HG03354 (cell line): ENCODE data around the gene AKNA.
A peak's percentile ranks its signal among the peaks of the same experiment; 100 is the strongest.

Experiments used
- ATAC-seq: cut with Tn5 transposase; IDR thresholded peaks from one replicate; pipeline ENCODE4 v1.9.1; 2021; ENCODE audit warnings: mild to moderate bottlenecking; ENCODE audit not compliant: unreplicated experiment, poor library complexity, severe bottlenecking

AKNA gene

DNA sequence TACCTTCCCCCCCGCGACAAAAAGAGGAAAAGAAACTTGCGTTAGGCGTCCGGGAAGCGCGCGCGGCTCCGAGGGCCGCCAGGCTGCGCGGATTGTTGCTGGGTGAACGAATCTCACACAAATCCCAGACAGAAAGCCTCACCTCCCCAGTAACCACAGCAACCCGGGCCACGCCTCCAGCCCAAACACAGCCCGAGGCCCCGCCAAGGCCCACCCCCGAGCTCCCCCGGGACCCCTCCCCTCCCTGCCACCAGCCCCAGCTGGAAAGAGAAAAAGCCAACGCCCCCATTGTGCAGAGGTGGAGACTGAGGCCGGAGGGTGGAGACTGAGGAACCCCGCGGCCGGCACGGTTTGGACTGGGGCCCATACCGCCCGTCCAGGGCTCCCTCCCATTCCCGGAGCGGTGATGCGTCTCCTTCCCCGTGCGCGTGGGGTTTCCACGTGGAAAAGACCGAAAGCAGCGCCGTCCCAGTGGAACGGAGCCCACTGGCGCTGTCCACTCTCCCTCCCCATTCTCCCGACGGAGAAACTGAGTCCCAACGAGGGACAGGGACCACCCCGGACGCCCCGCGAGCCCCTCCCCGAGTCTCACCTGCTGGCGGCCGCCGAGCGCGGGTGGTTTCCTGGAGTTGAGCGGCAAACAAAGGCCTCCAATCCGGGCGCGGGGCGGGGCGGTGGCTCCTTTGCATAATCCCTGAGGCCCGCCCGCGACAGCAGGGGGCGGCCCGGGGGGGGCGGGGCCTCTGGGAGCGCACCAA is 10.2 kb upstream of the AKNA start:
- ATAC-seq, result peak; percentile 83

- peak; percentile 48 for ATAC-seq
Measured at GRCh38 chr9:114397219-114397847, 9.6 kb upstream of the AKNA start.

DNA sequence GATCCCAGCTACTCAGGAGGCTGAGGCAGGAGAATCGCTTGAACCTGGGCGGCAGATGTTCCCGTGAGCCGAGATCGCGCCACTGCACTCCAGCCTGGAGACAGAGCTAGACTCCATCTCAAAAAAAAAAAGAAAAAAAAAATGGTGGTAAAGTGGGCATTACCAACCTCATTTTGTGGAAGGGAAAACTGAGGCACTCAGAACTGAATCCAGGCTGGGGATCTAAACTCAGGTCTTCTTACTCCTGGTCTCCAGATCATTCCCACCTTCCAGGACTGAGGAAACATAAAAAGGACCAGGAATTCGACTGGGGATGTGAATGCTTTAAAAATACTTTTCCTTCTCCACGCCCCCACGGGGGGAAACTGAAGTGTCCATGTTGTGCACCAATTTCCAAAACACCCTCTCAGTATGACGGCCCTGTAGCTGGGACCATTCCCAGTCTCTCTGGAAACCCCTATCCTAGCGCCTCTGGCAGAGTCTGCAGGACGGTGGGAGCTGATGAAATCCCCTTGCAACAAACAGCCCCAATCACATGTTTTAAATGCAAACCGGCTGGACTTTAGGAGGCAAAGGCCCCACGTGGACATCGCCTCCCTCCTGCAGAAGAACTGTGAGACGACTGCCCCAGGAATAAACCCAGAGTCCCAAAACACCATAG is 8.9 kb upstream of the AKNA start:
- ATAC-seq, result no peak

GRCh38 chr9:114395768-114396167 is 8.0 kb upstream of the AKNA start:
- ATAC-seq, result no peak

DNA sequence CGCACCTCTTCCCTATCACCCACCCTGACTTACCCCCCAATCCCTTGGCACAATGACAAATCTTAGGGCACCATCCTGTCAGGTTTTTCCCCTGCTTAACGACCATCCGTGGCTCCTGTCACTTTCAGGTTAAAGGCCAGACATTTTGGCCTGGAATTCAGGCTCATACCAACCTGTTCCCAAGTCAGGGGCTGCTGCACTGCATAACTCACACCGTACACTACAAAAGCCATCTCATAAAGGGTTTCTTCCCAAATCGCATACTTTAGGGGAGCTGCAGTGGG is 7.5 kb upstream of the AKNA start:
- no peak for ATAC-seq

GRCh38 chr9:114394523-114395333 is 6.9 kb upstream of the AKNA start:
- no peak for ATAC-seq

- ATAC-seq, result no peak
Measured at GRCh38 chr9:114392749-114393112, 4.9 kb upstream of the AKNA start.

GRCh38 chr9:114390952-114391351 is 3.2 kb upstream of the AKNA start:
- no peak for ATAC-seq

GRCh38 chr9:114389612-114390368 is 2.0 kb upstream of the AKNA start:
- no peak for ATAC-seq

- ATAC-seq, result no peak
Measured at GRCh38 chr9:114388764-114389375, 1.1 kb upstream of the AKNA start.

DNA sequence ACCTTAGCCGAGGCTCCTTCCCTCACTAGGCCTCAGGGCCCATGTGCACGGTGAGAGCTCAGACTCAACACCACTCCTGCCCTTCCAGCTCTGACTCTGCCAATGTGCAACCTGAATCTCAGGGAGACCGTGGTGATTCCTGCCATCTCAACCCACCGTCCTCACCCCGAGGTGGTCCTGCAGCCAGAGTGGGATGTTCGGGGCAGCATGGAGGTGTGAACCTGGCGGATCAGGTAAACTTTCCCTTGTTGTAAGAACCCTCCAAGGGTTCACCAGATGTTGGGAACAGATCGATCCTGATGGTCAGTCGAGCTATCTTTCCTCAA is 538 bp upstream of the AKNA start:
- ATAC-seq, result no peak

DNA sequence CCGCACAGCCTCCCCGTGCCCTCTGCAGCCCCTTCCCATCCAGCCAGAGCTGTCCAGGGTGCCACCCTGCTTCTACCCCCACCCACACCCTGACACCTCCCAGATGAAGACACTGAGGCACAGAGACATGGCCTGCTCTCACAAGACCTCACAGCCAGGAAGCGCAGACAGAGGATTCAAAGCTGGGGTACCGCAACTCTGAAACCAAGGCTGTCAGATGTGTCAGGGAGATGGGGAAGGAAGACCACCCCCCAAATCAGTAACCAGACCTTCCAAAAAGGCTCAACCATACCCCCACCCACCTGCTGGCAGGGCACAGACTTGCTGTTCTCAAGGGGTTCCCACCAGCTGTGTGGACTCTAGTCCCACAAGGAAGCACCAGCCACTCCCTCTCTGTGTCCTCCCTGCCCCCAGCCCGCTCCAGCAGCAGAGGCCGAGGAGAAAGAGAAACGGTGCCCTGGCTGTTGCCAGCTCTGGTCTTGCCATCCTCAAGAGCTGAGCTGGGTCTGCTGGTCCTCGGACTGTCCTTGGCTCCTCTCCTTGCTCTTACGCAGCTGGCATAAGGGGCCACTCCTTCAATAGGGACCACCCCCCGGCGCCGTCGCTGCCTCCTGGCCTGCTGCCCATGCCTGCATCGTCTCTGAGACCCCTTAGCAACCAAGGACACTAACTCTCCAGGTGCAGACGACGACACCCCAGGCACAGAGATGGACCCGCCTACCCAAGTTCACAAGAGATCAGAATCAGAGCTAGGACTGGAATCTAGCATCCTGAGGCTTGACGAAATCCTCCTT is 699 bp downstream of the AKNA start:
- no peak for ATAC-seq

- no peak for ATAC-seq
Measured at GRCh38 chr9:114386361-114386885, 1.4 kb downstream of the AKNA start.

DNA sequence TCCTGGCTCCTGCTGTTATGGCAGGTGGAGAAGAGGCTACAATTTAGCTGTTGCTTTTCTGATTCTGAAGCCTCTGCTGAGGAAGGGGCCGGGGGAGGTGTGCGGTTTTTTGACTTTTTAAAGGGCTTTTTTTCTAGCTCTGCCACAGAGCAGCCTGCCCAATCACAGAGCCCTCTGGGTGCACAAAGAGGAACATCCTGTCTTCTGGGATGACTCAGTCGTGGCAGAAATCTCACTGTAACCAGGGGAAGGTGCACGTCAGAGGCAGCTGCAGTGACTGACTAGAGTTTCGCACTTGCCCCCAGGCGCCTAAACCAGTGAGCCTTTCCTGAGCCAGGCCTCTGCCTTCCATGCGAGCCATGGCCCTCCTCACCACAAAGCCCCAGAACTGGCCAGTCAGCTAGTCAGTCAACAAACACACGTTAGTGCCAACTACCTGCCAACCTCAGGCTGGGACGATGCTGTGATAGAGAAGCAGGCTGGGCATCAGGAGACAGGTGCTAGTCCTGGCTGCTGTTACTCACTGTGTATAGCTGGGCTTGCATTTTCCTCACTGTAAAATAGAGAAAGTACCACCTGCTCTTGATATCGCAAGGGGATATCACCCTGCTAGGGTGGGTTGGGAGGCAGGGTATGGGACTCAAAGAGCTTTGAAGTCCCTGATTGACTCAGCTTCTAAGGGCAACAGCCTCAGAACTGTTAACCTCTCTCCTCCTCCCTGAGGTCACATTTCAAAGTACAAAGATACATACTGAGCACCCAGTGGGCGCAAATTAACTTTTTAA is 2.2 kb downstream of the AKNA start:
- ATAC-seq, result peak; percentile 88

DNA sequence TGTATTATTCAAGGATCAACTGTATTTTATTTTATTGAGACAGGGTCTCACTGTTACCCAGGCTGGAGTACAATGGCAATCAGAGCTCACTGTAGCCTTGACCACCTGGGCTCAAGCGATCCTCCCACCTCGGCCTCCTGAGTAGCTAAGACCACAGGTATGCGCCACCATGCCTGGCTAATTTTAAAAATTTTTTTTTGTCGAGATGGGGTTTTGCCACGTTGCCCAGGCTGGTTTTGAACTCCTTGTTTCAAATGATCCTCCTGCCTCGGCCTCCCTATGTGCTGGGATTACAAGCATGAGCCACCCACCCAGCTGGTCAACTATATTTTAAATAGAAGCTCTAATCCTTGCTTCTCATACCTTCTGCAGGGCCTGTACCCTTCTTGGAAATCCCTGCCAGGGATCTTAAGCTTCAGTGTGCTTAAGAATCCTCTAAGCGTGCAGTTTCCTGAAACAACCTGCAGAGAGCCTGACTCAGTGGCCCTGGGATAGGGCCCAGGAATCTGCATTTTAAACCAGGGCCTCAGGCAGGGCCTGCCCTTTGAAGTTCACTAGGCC is 2.9 kb downstream of the AKNA start:
- ATAC-seq, result no peak

DNA sequence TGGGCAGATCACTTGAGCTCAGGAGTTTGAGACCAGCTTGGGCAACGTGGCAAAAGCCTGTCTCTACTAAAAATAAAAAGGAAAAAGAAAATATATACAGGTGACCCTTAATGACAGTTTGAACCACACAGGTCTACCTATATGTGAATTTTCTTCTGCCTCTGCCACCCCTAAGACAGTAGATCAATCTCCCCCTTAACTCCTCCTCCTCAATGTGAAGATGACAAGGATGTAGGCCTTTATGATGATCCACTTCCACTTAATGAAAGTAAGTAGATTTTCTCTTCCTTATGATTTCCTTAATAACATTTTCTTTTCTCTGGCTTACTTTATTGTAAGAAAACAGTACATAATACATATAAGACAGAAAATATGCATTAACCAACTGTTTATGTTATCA is 3.4 kb downstream of the AKNA start:
- no peak for ATAC-seq

GRCh38 chr9:114383521-114384231 is 4.1 kb downstream of the AKNA start:
- no peak for ATAC-seq
